Measurements from ENCODE around the gene DDB1. TPM values are rescaled to one million over a fixed set of nuclear protein-coding genes. Genes with fewer than 3 reads are reported as not detected.

The DDB1 gene
- total RNA-seq, 1 donor from 2014 or later, result 165 TPM

DNA sequence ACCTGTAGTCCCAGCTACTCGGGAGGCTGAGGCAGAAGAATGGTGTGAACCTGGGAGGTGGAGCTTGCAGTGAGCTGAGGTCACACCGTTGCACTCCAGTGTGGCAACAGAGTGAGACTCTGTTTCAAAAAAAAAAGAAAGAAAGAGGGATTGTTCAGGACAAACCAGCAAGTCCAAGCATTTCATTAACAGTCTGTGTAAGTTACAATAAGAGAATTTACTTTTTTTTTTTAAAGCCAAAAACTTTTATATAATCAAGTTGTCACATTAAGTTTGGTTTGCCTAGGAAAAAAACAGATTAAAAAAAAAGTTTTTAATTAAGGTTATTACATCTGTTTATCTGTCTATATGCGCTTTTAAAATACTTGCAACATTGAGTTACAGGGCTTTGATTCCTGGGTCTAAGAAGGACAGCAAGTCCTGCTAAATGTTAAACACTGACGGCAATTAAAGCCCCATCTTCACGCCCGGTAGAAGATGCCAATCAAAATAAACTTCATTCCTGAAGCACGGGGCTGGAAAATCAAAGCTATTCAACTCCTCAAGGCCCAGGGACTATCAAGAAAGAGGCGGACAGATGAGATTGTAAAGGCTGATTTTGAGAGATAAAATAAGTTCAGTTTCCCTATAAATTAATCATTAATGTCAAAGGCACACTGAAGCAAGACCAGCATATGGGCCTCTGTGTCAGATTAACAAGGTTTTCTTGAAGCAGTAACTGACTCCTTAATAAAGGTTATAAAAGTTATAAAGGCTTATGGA is 39.9 kb upstream of the DDB1 start:
- no peak overlapping the region for H3K4me3 ChIP-seq (ENCODE audit: low read depth, low read length)
- no peaks in the 10 kb centered on the region for H3K27me3 ChIP-seq (ENCODE audit: control insufficient read depth, insufficient read depth, low read length)
- H3K36me3 ChIP-seq (ENCODE audit: control insufficient read depth, insufficient read depth, low read length), result no peaks in the 10 kb centered on the region
- no peak for DNase-seq (ENCODE audit: low read depth)
- TF ChIP-seq CTCF (IDR thresholded peaks at IDR 0.05; ENCODE audit: insufficient read depth, low read length, poor library complexity, severe bottlenecking), result no peak

DNA sequence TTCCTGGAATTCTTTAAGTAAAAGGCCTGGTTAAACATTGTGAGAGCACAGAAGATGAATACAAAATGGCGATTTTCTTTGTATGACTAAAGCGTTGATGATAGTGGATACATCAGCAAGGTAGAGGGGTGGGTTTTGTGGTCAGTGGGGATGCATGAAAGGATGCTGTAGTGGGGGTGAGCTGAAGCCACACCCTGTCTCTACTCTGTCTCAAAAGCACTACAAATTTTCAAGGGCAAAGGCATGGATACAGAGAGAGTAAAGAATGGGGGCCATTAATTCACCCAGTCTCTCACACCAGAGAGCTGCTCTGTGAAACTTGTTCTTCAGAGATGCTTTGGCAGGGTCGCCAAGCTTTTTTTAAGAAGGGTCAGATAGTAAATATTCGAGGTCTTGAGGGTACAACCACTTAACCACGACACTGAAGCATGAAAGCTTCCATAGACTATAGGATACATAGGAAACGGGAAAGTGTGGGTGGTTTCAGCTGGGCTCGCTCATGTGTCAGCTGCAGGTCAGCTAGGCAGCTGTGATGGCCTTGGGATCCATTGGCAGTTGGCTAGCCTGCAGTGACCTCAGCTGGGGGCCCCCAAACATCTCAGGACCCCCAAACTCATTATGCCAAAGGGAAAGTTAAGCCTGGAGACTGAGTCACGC is 37.6 kb upstream of the DDB1 start:
- no peak for DNase-seq (ENCODE audit: low read depth)
- Histone ChIP-seq H3K36me3 (ENCODE audit: control insufficient read depth, insufficient read depth, low read length) (no peaks in the 10 kb centered on the region), H3K4me3 (ENCODE audit: low read depth, low read length) (no peak overlapping the region), H3K27me3 (ENCODE audit: control insufficient read depth, insufficient read depth, low read length) (no peaks in the 10 kb centered on the region)
- no peak for TF ChIP-seq CTCF (IDR thresholded peaks at IDR 0.05; ENCODE audit: insufficient read depth, low read length, poor library complexity, severe bottlenecking)

GRCh38 chr11:61369372-61370348 is 36.8 kb upstream of the DDB1 start:
- no peak for DNase-seq (ENCODE audit: low read depth)
- Histone ChIP-seq H3K4me3 (ENCODE audit: low read depth, low read length) (no peak overlapping the region), H3K36me3 (ENCODE audit: control insufficient read depth, insufficient read depth, low read length) (no peaks in the 10 kb centered on the region), H3K27me3 (ENCODE audit: control insufficient read depth, insufficient read depth, low read length) (no peaks in the 10 kb centered on the region)
- TF ChIP-seq CTCF (IDR thresholded peaks at IDR 0.05; ENCODE audit: insufficient read depth, low read length, poor library complexity, severe bottlenecking), result no peak

- no peaks in the 10 kb centered on the region for H3K27me3 ChIP-seq (ENCODE audit: control insufficient read depth, insufficient read depth, low read length)
- DNase-seq (ENCODE audit: low read depth), result no peak
- H3K4me3 ChIP-seq (ENCODE audit: low read depth, low read length), result no peak overlapping the region
- TF ChIP-seq CTCF (IDR thresholded peaks at IDR 0.05; ENCODE audit: insufficient read depth, low read length, poor library complexity, severe bottlenecking), result no peak
- no peaks in the 10 kb centered on the region for H3K36me3 ChIP-seq (ENCODE audit: control insufficient read depth, insufficient read depth, low read length)
These were observed 35.7 kb upstream of the DDB1 start for GRCh38 chr11:61368646-61369045.

DNA sequence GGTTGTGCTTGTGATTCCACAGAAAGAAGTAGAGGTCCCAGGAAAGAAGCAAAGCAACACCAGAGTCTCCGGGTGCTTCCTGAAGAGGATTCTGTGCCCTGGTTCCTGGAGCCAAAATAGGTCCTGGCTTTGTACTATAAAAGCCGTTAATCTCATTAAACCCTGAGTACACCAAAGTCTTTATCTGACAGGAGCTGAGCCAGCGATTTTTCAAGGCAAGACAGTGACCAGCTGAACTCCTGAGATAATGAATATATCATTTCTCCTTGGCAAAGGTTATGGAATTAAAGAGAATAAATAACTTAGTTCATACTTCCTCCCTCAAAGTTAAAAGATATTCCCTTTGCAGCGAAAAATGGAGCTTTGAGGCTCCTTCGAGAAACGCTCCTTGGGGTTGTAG is 34.5 kb upstream of the DDB1 start:
- no peak for DNase-seq (ENCODE audit: low read depth)
- no peak for TF ChIP-seq CTCF (IDR thresholded peaks at IDR 0.05; ENCODE audit: insufficient read depth, low read length, poor library complexity, severe bottlenecking)
- no peak overlapping the region for H3K4me3 ChIP-seq (ENCODE audit: low read depth, low read length)
- no peaks in the 10 kb centered on the region for H3K27me3 ChIP-seq (ENCODE audit: control insufficient read depth, insufficient read depth, low read length)
- H3K36me3 ChIP-seq (ENCODE audit: control insufficient read depth, insufficient read depth, low read length), result no peaks in the 10 kb centered on the region

Measured in kidney epithelial cell (primary cell).